Left colon (tissue), 2 donors: ENCODE measurements around the gene SLC27A5. TPM values are rescaled to one million over a fixed set of nuclear protein-coding genes. Genes with fewer than 3 reads are reported as not detected.
A peak's percentile ranks its signal among the peaks of the same experiment; 100 is the strongest.
"Not testable (repeated sequence)": the region's sequence is repeated elsewhere in the genome, so short reads cannot be mapped to it uniquely, and the experiment has no call there.

ENCODE experiments used
- ATAC-seq: fragments of 200-7000 bp; cut with Tn5 transposase; one replicate; pipeline ENCODE4 v1.9.1; 2020; ENCODE audit warnings: mild to moderate bottlenecking, moderate library complexity
- DNase-seq, 2 donors: peaks; one replicate each; pipeline ENCODE4 v3.0.0-alpha.2; 2020
- intact Hi-C, 2 donors: fragments of 100-400 bp; cut with DNase I in 1 of 2; cut with micrococcal nuclease in 1 of 2; formaldehyde crosslinking; loops; one replicate each; pipeline versions ENCODE4 v1.11.2 to v1.14.0; 2022; cut with DNase I, micrococcal nuclease
- total RNA-seq, 2 donors: library from RNA; stranded (reverse); fragmentation: NEBNext Ultra II Directional; extraction: Animal tissue kit (Norgen Biotek cat#: 25700); gene quantifications; one replicate each; pipeline ENCODE4 v1.2.1, GENCODE V29; 2021
- donor health status: DM: no; HTN: no; CAD: no.
- donor health status: DM: yes; HTN: yes; CAD: no.

SLC27A5 gene
- total RNA-seq, 2 donors from 2014 or later: 2.8 to 4.6 TPM

GRCh38 chr19:58510084-58510862 lies 1.5 kb downstream of the SLC27A5 start:
- no peak for ATAC-seq
- intact Hi-C loops: no loop called here

GRCh38 chr19:58509731-58510083 lies 2.1 kb downstream of the SLC27A5 start:
- DNase-seq (no peak), ATAC-seq (no peak)
- intact Hi-C loops: no loop called here

More at GRCh38 chr19:58510084-58510862, 1.5 kb downstream of the SLC27A5 start:
- DNase-seq: no peak

- intact Hi-C loops, DNase-seq, ATAC-seq: not testable (repeated sequence)
Observed at GRCh38 chr19:58507602-58508223, 4.1 kb downstream of the SLC27A5 start.

GRCh38 chr19:58500242-58500641 lies 11.6 kb downstream of the SLC27A5 start:
- ATAC-seq (no peak), DNase-seq (no peak)
- intact Hi-C loops: no loop called here

- DNase-seq (peak; percentile 99 to 100), ATAC-seq (peak; percentile 98)
- intact Hi-C loops: no loop called here
Observed at GRCh38 chr19:58499021-58499927, 12.5 kb downstream of the SLC27A5 start.

GRCh38 chr19:58498316-58499020 lies 13.3 kb downstream of the SLC27A5 start:
- intact Hi-C loops: no loop called here
- no peak for ATAC-seq
- no peak for DNase-seq

- DNase-seq (no peak), ATAC-seq (no peak)
- intact Hi-C loops: no loop called here
Observed at GRCh38 chr19:58497634-58498170, 14.1 kb downstream of the SLC27A5 start.

- intact Hi-C loops: no loop called here
- DNase-seq (no peak), ATAC-seq (no peak)
Observed at GRCh38 chr19:58492265-58492664, 19.5 kb downstream of the SLC27A5 start.

GRCh38 chr19:58491393-58491792 lies 20.4 kb downstream of the SLC27A5 start:
- intact Hi-C loops: no loop called here
- DNase-seq (no peak), ATAC-seq (no peak)

- ATAC-seq, DNase-seq, intact Hi-C loops: not testable (repeated sequence)
Observed at GRCh38 chr19:58484349-58484748, 27.4 kb downstream of the SLC27A5 start.

GRCh38 chr19:58483776-58484175 lies 28.0 kb downstream of the SLC27A5 start:
- DNase-seq (no peak), ATAC-seq (no peak)
- intact Hi-C loops: no loop called here

GRCh38 chr19:58482372-58482771 lies 29.4 kb downstream of the SLC27A5 start:
- DNase-seq (no peak), ATAC-seq (no peak)
- intact Hi-C loops: no loop called here

- ATAC-seq (no peak), DNase-seq (no peak)
- intact Hi-C loops: no loop called here
Observed at GRCh38 chr19:58480831-58481230, 31.0 kb downstream of the SLC27A5 start.

GRCh38 chr19:58480481-58480830 lies 31.3 kb downstream of the SLC27A5 start:
- DNase-seq (no peak), ATAC-seq (no peak)
- intact Hi-C loops: no loop called here

GRCh38 chr19:58479736-58480480 lies 31.9 kb downstream of the SLC27A5 start:
- ATAC-seq (no peak), DNase-seq (no peak)
- intact Hi-C loops: no loop called here

GRCh38 chr19:58479303-58479702 lies 32.5 kb downstream of the SLC27A5 start:
- intact Hi-C loops: no loop called here

GRCh38 chr19:58477871-58478270 lies 33.9 kb downstream of the SLC27A5 start:
- no peak for DNase-seq
- ATAC-seq: no peak
- intact Hi-C loops: no loop called here

More at GRCh38 chr19:58479303-58479702, 32.5 kb downstream of the SLC27A5 start:
- no peak for ATAC-seq
- DNase-seq: no peak

- DNase-seq (no peak), ATAC-seq (no peak)
- intact Hi-C loops: no loop called here
Observed at GRCh38 chr19:58477130-58477529, 34.7 kb downstream of the SLC27A5 start.
